Uterus (tissue), 4 donors: ENCODE results near the gene PDGFC. TPM values are rescaled to one million over a fixed set of nuclear protein-coding genes. Genes with fewer than 3 reads are reported as not detected.

ENCODE experiments used
- DNase-seq, 2 donors: peaks; one replicate each; pipeline ENCODE4 v3.0.0-alpha.2; 2019 to 2020
- H3K27ac ChIP-seq, 2 donors: fragments of 200-600 bp; sonication (generic); 1 replicate in 1 of 2; 2 replicates in 1 of 2; pipeline ENCODE4 v1.5.1; 2016 to 2018
- H3K27me3 ChIP-seq, 2 donors: fragments of 200-600 bp; sonication (generic); one replicate each; pipeline ENCODE4 v1.5.1; 2018 to 2019; ENCODE audit warnings: control low read depth in 1 of 2
- H3K36me3 ChIP-seq, 2 donors: fragments of 200-600 bp; sonication (generic); one replicate each; pipeline ENCODE4 v1.5.1; 2019; ENCODE audit warnings: control low read depth in 1 of 2
- H3K4me1 ChIP-seq, 2 donors: fragments of 200-600 bp; sonication (generic); one replicate each; pipeline ENCODE4 v1.5.1; 2018 to 2019; ENCODE audit warnings: control low read depth in 1 of 2
- H3K4me3 ChIP-seq, 2 donors: fragments of 200-600 bp; sonication (generic); 1 replicate in 1 of 2; 2 replicates in 1 of 2; pipeline ENCODE4 v1.5.1; 2018 to 2019; ENCODE audit warnings: mild to moderate bottlenecking in 1 of 2
- H3K9me3 ChIP-seq, 2 donors: fragments of 200-600 bp; sonication (generic); one replicate each; pipeline ENCODE4 v1.5.1; 2019; ENCODE audit warnings: control low read depth in 1 of 2
- POLR2A ChIP-seq, 2 donors: fragments of 450-650 bp; IDR thresholded peaks; one replicate each; pipeline ENCODE4 v1.6.1; 2016; ENCODE audit warnings: antibody characterized with exemption in 2 of 2, mild to moderate bottlenecking in 1 of 2, moderate library complexity in 1 of 2
- intact Hi-C: fragments of 100-400 bp; cut with DNase I; formaldehyde crosslinking; loops from one replicate; pipeline ENCODE4 v1.15.1; 2023; ENCODE audit warnings: low total_unique reads
- total RNA-seq, 4 donors: library from RNA; depleted of rRNA in 3 of 4; stranded (reverse); fragments of >200 nt in 3 of 4; gene quantifications; one replicate each; pipeline versions ENCODE4 v1.1.0 to v1.2.4, GENCODE V29; 2014 to 2023
- TF ChIP-seq, protein P1 (sequence below), 4 experiments: fragments of 200-600 bp in 2 of 4; fragments of 450-650 bp in 2 of 4; sonication (generic) in 2 of 4; IDR thresholded peaks; one replicate each; pipeline ENCODE4 v1.5.1; 2016 to 2019; ENCODE audit warnings: antibody characterized with exemption in 4 of 4, mild to moderate bottlenecking in 2 of 4, moderate library complexity in 1 of 4
- donor health status: DM: yes; HTN: yes; CAD: no.

PDGFC gene
- total RNA-seq, 4 donors from 2014 or later = 22.5 to 103 (median 70.2) TPM

GRCh38 chr4:156953001-156953400 lies 18.6 kb downstream of the PDGFC start:
- H3K4me1 ChIP-seq = peaks cover 0 to 13% of the 10 kb centered on the region in 2 donors
- no peaks in the 10 kb centered on the region for H3K36me3 ChIP-seq
- H3K4me3 ChIP-seq = no peak overlapping the region
- intact Hi-C loops = no loop called here
- no peaks in the 10 kb centered on the region for H3K27me3 ChIP-seq
- no peak for DNase-seq
- H3K27ac ChIP-seq = peak overlapping the region; percentile 72 to 90
- no peaks in the 10 kb centered on the region for H3K9me3 ChIP-seq
- no peak for TF ChIP-seq POLR2A (IDR thresholded peaks at IDR 0.05)
- TF ChIP-seq, protein P1, sequence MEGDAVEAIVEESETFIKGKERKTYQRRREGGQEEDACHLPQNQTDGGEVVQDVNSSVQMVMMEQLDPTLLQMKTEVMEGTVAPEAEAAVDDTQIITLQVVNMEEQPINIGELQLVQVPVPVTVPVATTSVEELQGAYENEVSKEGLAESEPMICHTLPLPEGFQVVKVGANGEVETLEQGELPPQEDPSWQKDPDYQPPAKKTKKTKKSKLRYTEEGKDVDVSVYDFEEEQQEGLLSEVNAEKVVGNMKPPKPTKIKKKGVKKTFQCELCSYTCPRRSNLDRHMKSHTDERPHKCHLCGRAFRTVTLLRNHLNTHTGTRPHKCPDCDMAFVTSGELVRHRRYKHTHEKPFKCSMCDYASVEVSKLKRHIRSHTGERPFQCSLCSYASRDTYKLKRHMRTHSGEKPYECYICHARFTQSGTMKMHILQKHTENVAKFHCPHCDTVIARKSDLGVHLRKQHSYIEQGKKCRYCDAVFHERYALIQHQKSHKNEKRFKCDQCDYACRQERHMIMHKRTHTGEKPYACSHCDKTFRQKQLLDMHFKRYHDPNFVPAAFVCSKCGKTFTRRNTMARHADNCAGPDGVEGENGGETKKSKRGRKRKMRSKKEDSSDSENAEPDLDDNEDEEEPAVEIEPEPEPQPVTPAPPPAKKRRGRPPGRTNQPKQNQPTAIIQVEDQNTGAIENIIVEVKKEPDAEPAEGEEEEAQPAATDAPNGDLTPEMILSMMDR (IDR thresholded peaks at IDR 0.05) = no peak

DNA sequence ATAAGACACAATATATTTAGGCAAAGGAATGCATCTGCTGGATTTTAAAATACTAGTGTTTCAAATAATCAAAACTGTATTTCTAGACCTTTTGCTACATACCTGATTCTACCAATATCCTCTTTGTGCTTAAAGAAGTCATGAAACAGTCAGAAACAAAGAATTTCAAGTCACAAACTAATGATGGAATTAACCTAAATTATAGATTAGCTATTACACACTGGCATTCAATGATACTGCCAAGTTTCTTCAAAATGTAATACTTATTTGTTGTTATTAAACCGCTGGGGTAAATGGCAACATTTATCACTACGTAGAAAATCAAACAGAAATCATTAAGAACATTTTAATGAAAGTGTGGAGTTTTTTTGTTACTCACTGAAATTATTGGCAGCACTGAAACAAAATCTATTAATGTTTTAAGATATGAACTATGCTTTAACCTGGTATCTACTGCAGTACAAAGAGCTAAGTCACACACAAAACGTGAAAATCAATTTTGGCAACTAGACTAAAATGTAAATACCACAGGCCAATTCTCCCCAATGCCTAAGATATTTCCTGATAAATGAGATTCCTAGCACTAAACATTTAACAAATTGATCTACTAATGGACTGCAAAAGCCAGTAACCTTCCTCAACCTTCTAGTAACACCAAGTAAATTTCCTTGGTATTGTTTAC lies 19.4 kb downstream of the PDGFC start:
- H3K4me3 ChIP-seq = no peak overlapping the region
- no peak for TF ChIP-seq POLR2A (IDR thresholded peaks at IDR 0.05)
- TF ChIP-seq, protein P1 (IDR thresholded peaks at IDR 0.05) = no peak
- intact Hi-C loops = no loop called here
- peak overlapping the region; percentile 72 to 90 for H3K27ac ChIP-seq
- peaks cover 0 to 18% of the 10 kb centered on the region in 2 donors for H3K4me1 ChIP-seq
- no peaks in the 10 kb centered on the region for H3K9me3 ChIP-seq
- no peaks in the 10 kb centered on the region for H3K36me3 ChIP-seq
- DNase-seq = no peak
- no peaks in the 10 kb centered on the region for H3K27me3 ChIP-seq

DNA sequence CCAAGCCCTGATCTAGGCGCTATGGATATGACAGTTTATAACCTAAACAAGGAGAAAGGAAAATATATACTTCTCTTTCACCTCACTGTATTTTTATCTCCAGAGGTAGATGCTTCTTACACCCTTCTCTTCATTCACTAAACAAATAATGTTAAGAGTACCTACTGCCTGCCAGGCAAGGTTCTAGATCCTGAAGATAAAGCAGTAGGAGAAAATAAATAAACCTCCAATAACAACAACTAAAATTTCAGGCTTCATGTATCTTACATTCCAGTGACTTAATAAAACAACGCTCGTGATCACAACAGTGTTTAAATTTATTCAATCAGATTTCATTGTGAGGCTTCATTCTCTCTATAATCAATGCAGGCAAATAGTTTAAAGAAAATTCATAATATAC lies 20.7 kb downstream of the PDGFC start:
- H3K4me3 ChIP-seq = no peak overlapping the region
- DNase-seq = no peak
- no peaks in the 10 kb centered on the region for H3K9me3 ChIP-seq
- H3K36me3 ChIP-seq = no peaks in the 10 kb centered on the region
- intact Hi-C loops = no loop called here
- TF ChIP-seq, protein P1 (IDR thresholded peaks at IDR 0.05) = no peak
- TF ChIP-seq POLR2A (IDR thresholded peaks at IDR 0.05) = no peak
- peak overlapping the region; percentile 72 to 90 for H3K27ac ChIP-seq
- H3K4me1 ChIP-seq = peaks cover 0 to 18% of the 10 kb centered on the region in 2 donors
- no peaks in the 10 kb centered on the region for H3K27me3 ChIP-seq

- peaks cover 0 to 18% of the 10 kb centered on the region in 2 donors for H3K4me1 ChIP-seq
- peak overlapping the region; percentile 72 to 90 for H3K27ac ChIP-seq
- TF ChIP-seq POLR2A (IDR thresholded peaks at IDR 0.05) = no peak
- TF ChIP-seq, protein P1 (IDR thresholded peaks at IDR 0.05) = no peak
- no peak for DNase-seq
- H3K4me3 ChIP-seq = no peak overlapping the region
- no peaks in the 10 kb centered on the region for H3K9me3 ChIP-seq
- no peaks in the 10 kb centered on the region for H3K27me3 ChIP-seq
- intact Hi-C loops = no loop called here
- no peaks in the 10 kb centered on the region for H3K36me3 ChIP-seq
These were observed 21.5 kb downstream of the PDGFC start for GRCh38 chr4:156950090-156950489.

DNA sequence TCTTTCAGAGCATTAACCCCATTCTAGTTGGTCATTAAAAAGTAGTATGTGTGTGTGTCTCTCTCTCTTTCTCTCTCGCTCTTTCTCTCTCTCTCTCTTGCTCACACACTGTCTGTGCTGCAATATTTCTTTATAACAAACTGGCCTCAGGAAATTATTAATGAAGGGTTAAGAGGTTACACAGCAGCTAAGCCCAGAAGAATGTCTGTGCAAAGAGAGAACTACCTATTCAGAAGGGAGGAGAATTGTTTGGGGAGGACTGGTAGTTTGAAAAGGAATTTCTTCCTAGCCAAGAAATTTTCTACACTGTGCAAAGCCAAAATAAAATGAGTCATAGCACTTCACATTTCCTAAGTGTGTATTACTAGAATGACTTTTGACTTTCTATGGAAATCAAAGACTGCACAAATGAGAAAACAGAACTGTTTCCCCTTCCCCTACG lies 22.2 kb downstream of the PDGFC start:
- peaks cover 0 to 18% of the 10 kb centered on the region in 2 donors for H3K4me1 ChIP-seq
- no peak overlapping the region for H3K4me3 ChIP-seq
- H3K9me3 ChIP-seq = no peaks in the 10 kb centered on the region
- H3K27me3 ChIP-seq = no peaks in the 10 kb centered on the region
- TF ChIP-seq, protein P1 (IDR thresholded peaks at IDR 0.05) = no peak
- no peak for TF ChIP-seq POLR2A (IDR thresholded peaks at IDR 0.05)
- no peak for DNase-seq
- no peaks in the 10 kb centered on the region for H3K36me3 ChIP-seq
- intact Hi-C loops = no loop called here
- H3K27ac ChIP-seq = peak overlapping the region; percentile 72 to 90
